ENCODE measurements around the gene TUBB. TPM values are rescaled to one million over a fixed set of nuclear protein-coding genes. Genes with fewer than 3 reads are reported as not detected.

Gene TUBB
- total RNA-seq, result 452 TPM
- long read RNA-seq, transcript TUBB-206 (4 exons, 2,632 nt), result minor isoform, 5 of 4,997 reads
- long read RNA-seq, transcript TUBB-205 (4 exons, 2,670 nt), result major isoform, 4,744 of 4,997 reads
- long read RNA-seq, partial matches to known transcripts, result 207 of 4,997 reads
- long read RNA-seq, other reads (novel, unspliced or antisense), result 41 of 4,997 reads

DNA sequence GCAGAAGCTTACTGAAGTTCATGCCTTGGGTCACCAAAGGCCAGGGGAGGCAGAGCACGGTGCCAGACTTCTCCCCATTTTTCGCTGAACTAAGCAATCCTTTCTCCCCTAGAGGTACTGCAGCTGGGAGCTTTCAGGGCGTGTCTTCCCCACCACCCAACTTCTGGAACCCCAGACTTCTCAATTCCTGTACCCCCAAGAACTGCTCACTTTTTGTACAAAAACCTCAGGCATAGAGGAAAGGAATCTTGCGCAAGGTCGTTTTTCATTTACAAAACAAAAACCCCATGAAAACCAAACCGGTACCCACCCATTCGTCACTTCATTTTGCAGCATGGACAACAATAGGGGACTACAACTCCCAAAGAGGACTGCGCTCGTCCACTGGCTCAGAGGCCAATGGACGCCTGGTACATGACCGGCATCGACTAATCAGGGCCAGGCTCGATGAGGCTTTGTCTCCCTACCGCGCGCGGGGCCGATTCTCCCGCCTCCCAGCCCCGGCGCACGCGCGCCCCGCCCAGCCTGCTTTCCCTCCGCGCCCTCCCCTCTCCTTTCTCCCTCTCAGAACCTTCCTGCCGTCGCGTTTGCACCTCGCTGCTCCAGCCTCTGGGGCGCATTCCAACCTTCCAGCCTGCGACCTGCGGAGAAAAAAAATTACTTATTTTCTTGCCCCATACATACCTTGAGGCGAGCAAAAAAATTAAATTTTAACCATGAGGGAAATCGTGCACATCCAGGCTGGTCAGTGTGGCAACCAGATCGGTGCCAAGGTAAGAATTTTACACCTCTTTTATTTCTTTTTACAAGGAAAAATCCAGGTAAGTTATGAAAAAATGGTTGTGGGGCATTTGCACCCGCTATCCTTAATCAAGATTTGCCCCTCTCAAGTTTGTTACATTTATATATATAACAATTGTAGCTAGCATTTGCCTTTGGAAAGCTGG lies at the start of gene TUBB:
TSS of gene TUBB (plus strand) at position 562 of the 947 bp plus-strand sequence. CDS start at position 717, 155 bp downstream.
- peak; percentile 99 for DNase-seq (ENCODE audit: low spot score)

DNA sequence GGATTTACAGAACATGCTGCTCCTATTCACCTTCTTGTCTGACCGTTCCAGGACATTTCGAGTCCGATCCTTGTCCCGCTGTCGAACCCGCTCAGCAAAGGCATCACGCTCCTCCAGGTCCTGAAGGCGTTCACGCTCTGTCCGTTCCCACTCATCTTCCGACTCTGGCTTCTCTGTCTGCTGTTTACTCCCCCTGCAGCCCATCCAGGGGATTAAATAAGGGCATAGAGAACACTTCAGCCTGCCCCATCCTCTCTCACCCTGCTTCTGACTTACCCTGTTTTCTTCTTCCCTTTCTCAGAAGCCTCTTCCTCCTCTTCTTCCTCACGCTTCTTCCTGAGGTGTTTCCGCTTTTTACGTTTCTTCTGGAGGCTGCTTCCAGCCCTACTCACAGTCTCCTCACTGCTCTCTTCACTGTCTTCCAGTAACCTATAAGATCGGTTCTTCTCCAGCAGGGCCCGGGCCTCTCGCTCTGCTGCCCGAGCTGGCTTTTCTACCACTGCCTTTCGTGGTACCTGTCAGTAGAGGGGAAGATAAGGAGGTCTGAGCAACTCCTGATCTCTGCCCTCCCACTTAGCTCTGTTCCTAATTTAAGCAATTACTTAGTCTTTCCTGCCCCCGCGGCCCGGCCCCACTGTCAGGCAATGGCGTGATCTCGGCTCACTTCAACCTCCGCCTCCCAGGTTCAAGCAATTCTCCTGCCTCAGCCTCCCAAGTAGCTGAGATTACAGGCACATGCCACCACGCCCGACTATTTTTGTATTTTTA lies 49.2 kb upstream of the TUBB start:
- no peak for DNase-seq (ENCODE audit: low spot score)

DNA sequence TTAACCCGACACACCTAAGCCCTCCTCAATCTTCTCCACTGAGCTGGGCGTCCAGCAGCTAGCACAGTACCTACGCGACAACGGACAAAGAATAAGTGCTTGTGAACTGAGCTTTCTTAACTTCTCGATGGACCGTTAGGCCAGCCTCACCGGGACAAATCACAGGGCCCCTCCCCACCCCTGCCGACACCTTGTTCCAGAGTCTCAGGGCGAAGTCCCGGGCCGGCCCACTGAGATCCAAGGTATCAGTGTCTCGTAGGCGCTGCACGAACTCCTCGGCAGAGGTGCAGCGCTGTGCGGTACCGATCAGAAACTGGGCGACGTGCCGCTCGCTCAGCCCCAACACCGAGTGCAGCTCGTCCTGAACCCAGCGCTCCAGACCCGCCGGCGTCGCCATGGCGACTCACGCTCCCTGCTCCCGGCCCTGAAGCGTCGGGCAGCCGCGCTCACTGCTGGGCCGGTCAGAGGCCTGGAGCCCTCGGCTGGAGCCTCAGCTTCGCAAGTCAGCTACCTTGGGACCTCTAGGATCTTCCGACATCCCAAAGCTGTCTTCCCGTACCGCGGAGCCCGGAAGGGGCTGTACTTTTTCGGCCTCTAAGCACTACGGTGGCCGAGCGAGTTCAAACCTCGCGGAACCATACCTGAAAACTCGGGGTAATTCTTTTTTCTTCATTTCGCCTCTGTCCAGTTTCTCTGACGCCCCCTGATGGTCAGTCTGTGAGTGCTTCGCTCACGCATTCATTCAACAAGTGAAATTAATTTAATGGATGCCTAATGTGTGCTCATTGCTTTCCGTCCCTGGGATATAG lies 47.5 kb upstream of the TUBB start, which contains the start of gene DHX16:
TSS of gene DHX16 (minus strand) at position 562 of the 809 bp plus-strand sequence. CDS start at position 397, 165 bp downstream.
- peak; percentile 96 for DNase-seq (ENCODE audit: low spot score)

DNA sequence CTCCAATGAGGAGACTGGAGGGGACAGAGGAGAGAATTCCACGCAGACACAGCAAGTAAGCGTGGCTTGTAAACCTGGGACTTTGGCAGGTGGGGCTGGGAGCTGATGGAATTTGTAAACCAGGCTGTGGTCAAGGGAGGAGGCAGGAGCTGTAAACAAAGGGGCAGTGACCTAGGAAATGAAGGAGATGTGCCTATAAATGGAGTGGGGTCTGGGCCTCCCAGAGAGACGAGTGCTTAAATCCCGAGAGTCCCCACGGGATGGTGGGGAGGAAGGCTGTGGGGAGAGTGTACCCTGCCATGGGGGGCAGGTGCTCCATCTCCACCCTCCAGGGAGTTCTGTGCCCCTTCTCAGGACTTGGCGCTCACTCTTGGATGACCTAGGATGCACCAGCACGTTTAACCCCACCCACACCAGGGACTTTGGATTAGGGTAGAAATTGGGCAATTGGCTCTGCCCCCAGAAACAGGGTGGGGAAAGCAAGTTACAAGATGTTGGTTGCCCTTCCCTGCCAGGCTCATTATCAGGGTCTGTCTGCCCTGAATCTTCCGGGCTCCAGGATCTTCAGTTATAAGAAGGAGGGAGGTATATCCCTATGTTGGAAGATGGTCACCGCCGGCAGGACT lies 43.4 kb upstream of the TUBB start:
- DNase-seq (ENCODE audit: low spot score), result no peak

DNA sequence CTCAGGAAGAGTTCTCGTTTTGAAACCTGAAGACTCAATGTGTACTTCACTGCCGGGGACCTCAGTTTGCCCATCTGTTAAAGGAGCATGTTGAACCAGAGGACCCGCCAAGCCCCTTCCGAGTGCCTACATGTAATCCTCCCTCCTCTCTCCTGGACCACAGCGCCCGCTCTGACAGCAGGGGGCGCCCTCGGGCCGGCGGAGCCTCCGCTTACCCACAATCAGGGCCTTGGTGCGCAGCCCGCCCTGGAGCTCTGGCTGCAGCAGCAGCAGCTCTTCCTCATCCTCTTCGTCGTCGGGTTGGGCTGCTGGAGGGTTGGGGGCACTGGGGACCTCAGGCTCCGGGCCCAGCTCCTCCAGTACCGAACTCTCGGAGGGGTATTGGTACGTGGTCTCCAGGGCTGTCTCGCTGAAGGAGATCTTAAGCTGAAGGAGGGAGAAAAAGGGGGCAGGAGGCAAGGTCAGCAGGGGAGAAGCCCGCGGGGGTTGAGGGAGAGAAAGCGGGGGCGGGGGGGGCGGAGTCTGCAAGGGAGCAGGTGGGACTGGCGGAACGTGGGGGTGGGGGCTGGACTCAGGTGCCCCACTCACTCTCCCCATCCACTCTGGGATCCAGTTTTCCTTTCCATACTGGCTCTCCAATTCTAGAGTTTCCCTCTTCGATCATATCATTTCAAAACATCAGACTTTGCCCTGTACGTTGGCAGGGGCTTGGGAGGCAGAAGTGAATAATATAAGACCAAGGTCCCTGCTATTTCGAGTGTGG lies 41.0 kb upstream of the TUBB start:
- peak; percentile 97 for DNase-seq (ENCODE audit: low spot score)

DNA sequence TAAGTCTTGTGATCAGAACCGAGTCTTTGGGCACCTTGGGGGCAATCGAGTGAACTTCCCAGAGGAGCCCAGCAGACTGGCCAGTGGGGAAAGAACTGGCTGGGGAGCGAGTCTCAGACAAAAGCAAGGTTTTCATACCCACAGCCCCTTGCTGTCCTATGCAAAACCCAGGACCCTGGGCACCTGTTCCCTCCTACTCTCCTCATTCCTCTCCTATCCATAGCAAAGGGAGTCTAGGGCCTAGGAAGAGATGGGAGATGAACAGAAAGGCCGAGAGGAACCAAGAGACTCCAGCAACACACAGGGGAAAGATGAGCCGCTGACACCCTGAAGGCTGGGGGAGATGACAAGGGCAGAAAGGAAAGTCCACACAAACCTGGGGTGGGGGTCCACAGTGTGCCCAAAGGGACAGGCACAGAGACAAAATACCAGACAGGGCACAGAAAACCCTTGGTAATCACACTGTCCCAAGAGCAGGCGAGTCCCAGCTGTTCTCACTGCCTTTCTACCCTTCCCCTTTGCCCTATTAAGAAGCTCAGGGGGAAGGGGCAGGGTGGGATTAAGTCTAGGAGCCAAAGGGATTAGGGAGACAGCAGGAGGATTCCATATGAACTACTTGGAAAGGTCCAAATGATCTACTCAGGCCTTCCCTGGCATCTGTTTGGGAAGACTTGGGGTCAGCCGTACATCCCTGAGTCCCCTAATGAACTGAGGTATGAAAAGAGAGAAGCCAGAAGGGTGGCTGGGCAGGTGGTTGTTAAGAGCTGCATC lies 40.2 kb upstream of the TUBB start:
- DNase-seq (ENCODE audit: low spot score), result no peak

DNA sequence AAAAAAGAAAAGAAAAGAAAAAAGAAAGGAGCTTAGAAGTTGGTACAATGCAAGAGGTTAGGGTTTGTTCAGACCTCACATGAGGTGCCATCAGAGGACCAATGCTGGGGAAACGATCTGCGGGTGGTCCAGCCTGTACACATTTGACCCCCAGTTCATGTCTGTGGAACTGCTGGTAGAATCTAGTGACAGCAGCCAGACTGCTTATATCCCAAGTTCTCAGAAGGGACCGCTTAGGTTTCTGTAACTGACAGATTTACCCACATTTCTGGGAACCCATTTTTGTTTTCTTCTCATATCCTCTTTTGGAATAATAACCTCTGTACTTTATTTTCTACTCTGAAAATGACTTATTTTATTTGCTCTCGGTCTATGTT lies 38.4 kb upstream of the TUBB start:
- DNase-seq (ENCODE audit: low spot score), result no peak

DNA sequence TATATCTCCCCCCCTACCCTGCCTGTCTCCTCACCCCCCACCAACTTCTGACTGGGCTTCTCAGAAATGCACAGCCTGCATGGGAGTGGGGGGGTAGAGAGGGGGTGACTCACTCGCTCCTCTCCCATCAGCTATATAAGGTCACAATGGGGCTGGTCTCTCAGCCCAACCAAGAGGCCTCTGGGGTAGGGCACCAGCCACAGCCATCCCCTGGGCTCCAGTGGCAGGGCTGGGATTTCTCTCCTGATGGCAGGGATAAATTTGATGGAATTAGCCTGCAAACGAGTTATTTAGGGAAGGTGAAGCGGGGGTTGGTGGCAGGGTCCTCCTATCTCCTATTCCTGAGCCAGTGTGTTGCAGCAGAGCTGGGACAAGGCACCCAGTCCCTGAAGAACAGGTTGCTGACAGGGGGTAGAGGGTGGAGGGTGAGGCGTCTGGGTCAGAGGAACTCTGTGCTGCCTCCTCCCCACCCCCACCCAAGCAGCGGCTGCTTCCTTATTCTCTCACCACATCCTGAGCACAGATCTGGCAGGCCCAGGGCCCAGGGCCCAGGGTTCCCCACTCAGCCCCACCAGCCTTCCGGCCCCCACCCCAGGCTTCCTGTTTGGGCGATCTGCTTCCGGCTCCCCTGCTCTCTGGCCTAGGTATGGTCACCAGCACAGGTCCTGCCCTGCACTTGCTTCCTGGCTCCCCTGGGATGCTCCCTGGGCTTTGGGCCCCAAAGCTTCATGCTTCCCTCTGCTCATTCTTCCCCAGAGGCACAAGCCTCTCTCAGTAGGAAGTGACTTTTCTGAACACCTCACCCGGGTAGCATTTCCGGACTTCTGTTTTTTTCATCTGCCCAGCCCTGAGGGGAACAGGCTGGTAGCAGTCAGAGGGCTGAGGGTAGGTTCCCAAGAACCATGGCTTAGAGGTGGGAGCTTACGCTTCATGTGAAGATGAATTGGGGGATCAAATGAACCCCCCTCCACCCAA lies 37.7 kb upstream of the TUBB start:
- DNase-seq (ENCODE audit: low spot score), result peak; percentile 94

DNA sequence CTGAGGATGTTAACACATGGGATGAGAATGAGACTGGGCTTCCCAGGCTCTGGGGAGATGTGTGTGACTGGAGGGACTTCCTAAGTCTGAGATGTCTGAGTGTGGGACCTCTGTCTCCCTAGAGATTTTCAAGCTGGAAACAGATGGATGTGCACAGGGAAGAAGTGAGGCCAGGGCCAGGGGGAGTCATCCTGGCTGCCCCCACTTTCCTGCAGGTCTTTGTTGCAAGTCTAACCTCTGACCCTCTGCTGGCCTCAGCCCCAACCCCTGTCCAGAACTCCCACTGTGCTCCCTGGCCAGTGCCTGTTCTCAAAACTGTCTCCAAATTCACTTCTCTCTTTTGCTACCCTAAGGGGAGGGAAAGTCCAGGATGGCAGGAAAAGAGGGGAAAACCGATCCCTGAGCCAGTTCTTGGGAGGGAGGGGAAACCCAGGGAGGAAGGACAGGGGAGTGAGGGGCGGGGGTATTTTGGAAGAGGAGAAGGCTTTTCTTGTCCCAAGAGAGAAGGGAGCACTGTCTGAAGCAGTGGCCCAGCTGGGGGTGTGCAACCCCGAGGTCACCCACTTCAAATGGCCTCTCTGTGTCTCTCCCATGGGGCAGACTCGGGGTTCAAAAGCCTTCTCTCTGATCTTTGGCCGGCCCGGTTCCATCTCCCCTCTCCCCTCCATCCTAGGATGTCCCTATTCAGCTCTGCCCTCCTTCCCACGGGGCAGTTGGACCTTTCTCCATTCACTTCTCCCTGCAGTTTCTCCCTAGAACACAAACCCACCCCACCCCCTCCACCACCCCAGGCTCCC lies 36.8 kb upstream of the TUBB start:
- no peak for DNase-seq (ENCODE audit: low spot score)

DNA sequence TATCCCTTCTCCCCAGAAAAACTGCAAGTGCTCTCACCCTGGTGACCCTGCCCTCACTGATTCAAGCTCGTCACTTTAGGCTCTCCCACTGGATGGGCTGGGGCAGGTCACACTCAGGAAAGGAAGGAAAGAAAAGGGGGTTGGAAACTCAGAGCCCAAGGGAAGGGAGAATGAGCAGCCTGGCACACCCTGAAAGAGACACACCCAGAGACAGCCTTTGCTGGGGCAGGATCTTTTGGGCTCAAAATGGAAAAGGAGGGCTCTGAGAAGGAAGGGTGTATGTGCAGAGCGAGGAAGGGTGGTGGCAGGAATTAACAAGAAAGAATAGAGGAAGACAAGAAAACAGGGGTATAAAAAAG lies 36.2 kb upstream of the TUBB start:
- no peak for DNase-seq (ENCODE audit: low spot score)

DNA sequence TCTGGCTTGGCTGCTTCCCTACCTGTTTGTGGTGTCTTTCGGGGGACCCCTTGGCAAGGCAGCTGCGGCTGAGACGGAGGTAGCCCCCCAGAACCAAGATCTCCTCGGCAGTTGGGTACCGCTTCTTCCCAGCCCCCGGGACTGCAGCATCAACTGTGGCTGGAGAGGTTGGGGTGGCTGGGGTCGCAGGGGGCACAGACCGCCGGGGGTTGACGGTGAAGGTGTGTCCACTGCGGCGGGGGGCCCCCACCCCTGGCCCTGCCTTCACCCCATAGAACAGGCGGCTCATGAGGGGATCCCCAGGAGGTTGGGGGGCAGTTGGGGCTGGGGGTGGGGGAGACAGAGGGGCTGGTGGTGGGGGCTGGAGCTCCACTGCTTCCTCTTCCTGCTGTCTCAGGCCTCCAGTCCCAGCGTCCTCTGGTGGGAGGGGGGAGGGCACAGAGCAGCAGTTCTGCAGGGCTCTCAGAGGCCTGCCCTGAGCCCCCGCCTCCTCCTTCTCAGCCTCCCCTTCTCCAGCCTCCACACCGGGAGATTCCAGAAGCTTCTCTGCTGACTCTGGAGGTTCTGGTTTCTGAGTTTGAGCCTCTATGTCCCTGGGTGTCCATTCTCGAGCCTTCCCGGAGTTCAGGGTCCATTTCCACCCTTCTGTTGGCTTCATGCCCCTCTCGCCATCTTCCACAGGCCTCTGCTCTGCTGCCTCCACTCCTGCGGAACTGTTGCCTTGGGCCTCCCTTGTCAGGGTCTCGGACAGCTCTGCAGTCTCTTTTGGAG lies 35.6 kb upstream of the TUBB start:
- DNase-seq (ENCODE audit: low spot score), result no peak

DNA sequence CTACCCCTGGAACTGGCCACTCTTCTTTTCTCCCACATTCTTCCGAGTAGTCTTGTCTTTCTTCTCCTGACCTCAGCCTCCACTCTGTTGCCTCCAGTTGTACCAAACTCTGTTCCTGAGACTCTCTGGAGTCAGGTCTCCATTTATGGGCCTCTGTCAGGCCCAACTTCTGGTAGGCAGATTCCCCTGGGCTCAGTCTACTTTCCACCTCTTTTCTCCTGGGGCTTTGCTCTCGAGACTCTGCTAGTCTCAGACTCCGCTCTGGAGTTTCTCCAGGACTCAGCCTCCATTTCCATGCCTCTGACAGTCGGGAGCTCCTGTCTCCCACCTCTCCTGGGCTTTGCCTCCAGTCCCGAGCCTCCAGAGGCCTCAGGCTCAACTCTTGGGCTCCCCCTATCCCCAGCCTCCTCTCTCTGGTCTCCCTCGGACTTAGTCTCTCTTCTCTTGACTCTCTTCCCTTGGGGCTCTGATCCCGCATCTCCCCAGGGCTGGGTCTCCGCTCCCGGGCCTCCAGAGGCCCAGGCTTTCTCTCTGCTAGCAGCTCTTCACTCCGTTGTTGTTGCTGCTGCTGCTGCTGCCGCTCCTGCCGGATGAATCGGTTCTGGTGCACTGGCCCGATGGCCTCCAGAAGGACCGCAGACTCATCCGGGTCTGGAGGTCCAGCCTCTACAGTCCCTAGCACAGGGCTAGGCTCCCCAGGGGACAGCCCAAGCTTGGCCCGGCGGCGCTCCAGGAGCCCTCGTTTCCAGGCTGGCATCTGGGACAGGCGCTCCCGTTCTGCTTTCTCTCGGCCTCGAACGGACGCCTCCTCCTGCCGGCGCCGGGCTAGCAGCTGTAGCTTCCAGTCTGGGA lies 34.8 kb upstream of the TUBB start:
- no peak for DNase-seq (ENCODE audit: low spot score)

DNA sequence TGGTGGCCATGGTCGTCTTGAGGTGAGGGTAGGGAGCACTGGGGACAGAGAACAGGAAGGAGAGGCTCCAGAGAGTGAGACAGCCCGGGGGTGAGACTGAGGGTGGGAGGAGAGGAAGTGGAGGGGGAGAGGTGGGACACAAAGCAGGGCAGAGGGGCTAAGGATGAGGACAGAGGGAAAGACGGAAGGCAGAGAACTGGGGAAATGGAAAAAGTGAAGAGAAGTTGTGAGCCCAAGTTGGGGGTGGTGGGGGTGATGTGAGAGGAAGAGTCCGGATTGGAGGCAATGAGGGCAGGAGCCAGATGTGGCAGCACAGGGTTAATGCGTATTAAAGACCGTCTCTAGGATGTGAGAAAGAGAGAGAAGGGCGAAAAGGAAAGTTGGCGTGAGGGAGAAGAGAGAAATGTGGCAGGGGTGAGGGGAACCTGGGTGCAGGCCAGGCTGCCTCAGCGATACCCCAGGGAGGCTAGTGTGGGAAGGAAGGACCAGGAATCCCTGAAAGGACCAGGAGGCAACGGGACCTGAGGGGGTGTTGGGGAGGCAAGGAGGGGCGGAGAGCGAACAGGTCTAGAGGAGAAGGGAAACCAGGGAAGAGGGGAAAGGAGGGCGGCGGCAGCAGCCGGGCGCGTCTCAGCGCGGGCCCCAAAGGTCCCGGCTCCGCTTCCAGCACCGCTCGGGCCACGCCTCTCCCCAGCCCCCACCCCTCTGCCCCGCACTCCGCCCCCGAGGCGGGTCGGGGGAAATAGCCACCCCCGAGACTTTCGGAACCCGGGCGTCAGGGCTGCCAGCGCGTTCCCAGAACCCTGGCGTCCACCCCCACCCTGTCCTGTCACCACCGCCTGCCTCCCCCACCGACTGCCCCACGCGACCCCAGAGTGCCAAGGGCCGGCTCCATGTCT lies 33.9 kb upstream of the TUBB start, which contains the start of gene PPP1R18:
TSS of gene PPP1R18 (minus strand) at position 637 of the 899 bp plus-strand sequence. CDS start at position 10, 627 bp downstream.
- peak; percentile 98 for DNase-seq (ENCODE audit: low spot score)

All from mesenteric fat pad (tissue), 1 donor.